Measurements from ENCODE around the gene NDST3.

- TF ChIP-seq POLR2A (IDR thresholded peaks at IDR 0.05) (no peak), CTCF (IDR thresholded peaks at IDR 0.05) (no peak)
Measured at GRCh38 chr4:118139241-118139640, 105.0 kb downstream of the NDST3 start.
